Cardiac muscle cell (in vitro differentiated cells and primary cell): ENCODE data around the gene HADHB. TPM values are rescaled to one million over a fixed set of nuclear protein-coding genes. Genes with fewer than 3 reads are reported as not detected.
A peak's percentile ranks its signal among the peaks of the same experiment; 100 is the strongest.
"Not testable (repeated sequence)": the region's sequence is repeated elsewhere in the genome, so short reads cannot be mapped to it uniquely, and the experiment has no call there.

Experiments
- DNase-seq, 2 donors: peaks; one replicate each; pipeline versions ENCODE4 v3.0.0 to v3.0.0-alpha.2; 2010 to 2017; ENCODE audit warnings: low read depth in 1 of 2, low spot score in 1 of 2
- H3K27ac ChIP-seq: fragments of 200-600 bp; sonication (generic); 2 replicates; pipeline ENCODE4 v1.5.1; 2016
- H3K27me3 ChIP-seq: fragments of 200-600 bp; sonication (generic); 2 replicates; pipeline ENCODE4 v1.6.0; 2016; ENCODE audit warnings: control low read depth
- H3K36me3 ChIP-seq: fragments of 200-600 bp; sonication (generic); 2 replicates; pipeline ENCODE4 v1.5.1; 2016; ENCODE audit warnings: control low read depth
- H3K4me1 ChIP-seq: fragments of 200-600 bp; sonication (generic); 2 replicates; pipeline ENCODE4 v1.8.1; 2017; ENCODE audit warnings: low read depth, mild to moderate bottlenecking, mixed run types
- H3K4me3 ChIP-seq: fragments of 200-600 bp; sonication (generic); 2 replicates; pipeline ENCODE4 v1.5.1; 2016; ENCODE audit warnings: mild to moderate bottlenecking
- H3K9me3 ChIP-seq: fragments of 200-600 bp; sonication (generic); 2 replicates; pipeline ENCODE4 v1.5.1; 2017; ENCODE audit warnings: low read depth, mild to moderate bottlenecking, control low read depth
- polyA plus RNA-seq: library from polyadenylated mRNA; unstranded; fragments of >200 nt; fragmentation: Nextera tagmentation; extraction: Ambion mirVana; gene quantifications from 2 replicates; pipeline ENCODE4 v1.2.1, GENCODE V29; 2016
- total RNA-seq: library from RNA; depleted of rRNA; stranded (reverse); fragments of >200 nt; gene quantifications from 2 replicates; pipeline ENCODE4 v1.2.3, GENCODE V29; 2016
- TF ChIP-seq, protein P1 (sequence below): IDR thresholded peaks from 2 replicates; pipeline ENCODE4 v1.5.1; 2012; ENCODE audit warnings: low read depth, mild to moderate bottlenecking, low read length

HADHB gene
- total and polyA plus RNA-seq, 2 experiments from 2014 or later: 108 to 229 TPM

DNA sequence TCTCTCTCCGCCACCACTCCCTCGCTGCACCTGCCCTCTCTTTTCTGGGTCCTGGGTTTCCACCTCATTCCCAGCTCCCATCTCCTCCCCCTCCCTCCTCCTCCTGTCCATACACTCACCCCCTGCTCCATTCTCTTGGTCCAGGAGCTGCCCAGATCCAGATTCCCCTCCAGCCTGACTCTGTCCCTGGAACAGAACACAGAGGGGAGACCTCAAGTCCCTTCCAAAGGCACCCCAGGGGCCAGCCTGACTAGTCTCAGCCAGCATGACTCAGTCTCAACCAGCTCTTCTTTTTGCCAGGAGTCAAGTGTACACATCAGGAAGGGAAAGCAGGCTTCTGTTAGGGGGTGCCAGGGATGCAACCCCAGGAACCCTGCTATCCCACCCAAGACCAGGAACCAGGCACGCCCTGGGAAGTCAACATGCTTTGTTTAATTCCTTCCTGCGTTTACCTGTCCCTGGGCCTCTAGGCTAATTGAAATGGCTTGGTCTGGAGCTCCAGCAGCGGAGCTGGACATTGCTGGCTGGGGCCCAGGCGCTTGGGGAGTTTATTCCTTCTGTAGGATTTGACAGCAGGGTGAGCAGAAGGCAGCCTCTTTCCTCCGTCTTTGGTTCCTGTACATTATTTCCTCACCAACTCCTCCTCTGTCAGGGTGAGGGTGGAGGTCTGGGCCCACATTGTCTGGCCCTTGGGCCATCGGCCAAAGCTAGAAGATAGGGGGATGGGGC, 72.8 kb downstream of the HADHB start:
- Histone ChIP-seq H3K27me3 (peaks cover 6% of the 10 kb centered on the region), H3K36me3 (no peaks in the 10 kb centered on the region), H3K4me3 (no peak overlapping the region), H3K4me1 (no peaks in the 10 kb centered on the region), H3K9me3 (no peaks in the 10 kb centered on the region), H3K27ac (no peak overlapping the region)
- TF ChIP-seq, protein P1, sequence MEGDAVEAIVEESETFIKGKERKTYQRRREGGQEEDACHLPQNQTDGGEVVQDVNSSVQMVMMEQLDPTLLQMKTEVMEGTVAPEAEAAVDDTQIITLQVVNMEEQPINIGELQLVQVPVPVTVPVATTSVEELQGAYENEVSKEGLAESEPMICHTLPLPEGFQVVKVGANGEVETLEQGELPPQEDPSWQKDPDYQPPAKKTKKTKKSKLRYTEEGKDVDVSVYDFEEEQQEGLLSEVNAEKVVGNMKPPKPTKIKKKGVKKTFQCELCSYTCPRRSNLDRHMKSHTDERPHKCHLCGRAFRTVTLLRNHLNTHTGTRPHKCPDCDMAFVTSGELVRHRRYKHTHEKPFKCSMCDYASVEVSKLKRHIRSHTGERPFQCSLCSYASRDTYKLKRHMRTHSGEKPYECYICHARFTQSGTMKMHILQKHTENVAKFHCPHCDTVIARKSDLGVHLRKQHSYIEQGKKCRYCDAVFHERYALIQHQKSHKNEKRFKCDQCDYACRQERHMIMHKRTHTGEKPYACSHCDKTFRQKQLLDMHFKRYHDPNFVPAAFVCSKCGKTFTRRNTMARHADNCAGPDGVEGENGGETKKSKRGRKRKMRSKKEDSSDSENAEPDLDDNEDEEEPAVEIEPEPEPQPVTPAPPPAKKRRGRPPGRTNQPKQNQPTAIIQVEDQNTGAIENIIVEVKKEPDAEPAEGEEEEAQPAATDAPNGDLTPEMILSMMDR: no peak
- no peak for DNase-seq

DNA sequence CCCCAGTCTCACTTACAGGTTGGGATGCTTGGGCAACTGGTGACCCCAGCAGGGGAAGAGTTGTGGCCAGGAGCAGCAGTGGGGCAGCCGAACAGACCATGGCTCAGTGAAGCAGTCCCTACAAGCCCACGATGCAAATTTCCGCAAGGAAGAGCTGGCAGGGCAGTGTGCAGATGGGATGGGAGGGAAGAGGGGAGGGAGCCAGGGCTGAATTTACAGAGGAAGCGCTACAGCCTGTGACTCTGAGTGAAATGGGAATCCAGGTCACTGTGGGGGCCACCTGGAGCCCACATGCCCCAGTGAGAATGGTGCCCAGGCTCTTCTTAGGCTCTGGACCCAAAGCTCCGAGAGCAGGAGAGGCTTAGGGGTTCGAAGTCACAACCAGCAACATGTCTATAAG, 74.2 kb downstream of the HADHB start:
- Histone ChIP-seq H3K27me3 (peaks cover 6% of the 10 kb centered on the region), H3K36me3 (no peaks in the 10 kb centered on the region), H3K27ac (no peak overlapping the region), H3K9me3 (no peaks in the 10 kb centered on the region), H3K4me3 (no peak overlapping the region), H3K4me1 (no peaks in the 10 kb centered on the region)
- TF ChIP-seq, protein P1: no peak
- DNase-seq: no peak

DNA sequence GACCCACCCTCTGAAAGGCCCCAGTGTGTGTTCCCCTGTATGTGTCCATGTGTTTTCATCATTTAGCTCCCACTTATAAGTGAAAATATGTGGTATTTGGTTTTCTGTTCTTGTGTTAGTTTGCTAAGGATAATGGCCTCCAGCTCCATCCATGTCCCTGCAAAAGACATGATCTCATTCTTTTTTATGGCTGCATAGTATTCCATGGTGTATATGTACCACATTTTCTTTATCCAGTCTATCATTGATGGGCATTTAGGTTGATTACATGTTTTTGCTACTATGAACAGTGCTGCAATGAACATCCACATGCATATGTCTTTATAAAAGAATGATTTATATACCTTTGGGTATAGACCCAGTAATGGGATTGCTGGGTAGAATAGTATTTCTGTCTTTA, 79.7 kb downstream of the HADHB start:
- H3K36me3 ChIP-seq, H3K9me3 ChIP-seq, H3K4me1 ChIP-seq, DNase-seq, H3K4me3 ChIP-seq, H3K27me3 ChIP-seq, H3K27ac ChIP-seq: not testable (repeated sequence)

GRCh38 chr2:26324903-26325302, 80.2 kb downstream of the HADHB start:
- TF ChIP-seq, protein P1: no peak
- H3K36me3 ChIP-seq: no peaks in the 10 kb centered on the region
- no peaks in the 10 kb centered on the region for H3K4me1 ChIP-seq
- H3K4me3 ChIP-seq: no peak overlapping the region
- H3K27me3 ChIP-seq: peaks cover 6% of the 10 kb centered on the region
- H3K27ac ChIP-seq: no peak overlapping the region
- no peak for DNase-seq
- no peaks in the 10 kb centered on the region for H3K9me3 ChIP-seq

GRCh38 chr2:26325851-26326250, 81.1 kb downstream of the HADHB start:
- no peak overlapping the region for H3K27ac ChIP-seq
- H3K9me3 ChIP-seq: no peaks in the 10 kb centered on the region
- no peaks in the 10 kb centered on the region for H3K4me1 ChIP-seq
- DNase-seq: peak in 1 of 2 donors; percentile 45
- no peaks in the 10 kb centered on the region for H3K36me3 ChIP-seq
- TF ChIP-seq, protein P1: no peak
- no peak overlapping the region for H3K4me3 ChIP-seq
- H3K27me3 ChIP-seq: peaks cover 6% of the 10 kb centered on the region

GRCh38 chr2:26326514-26326913, 81.8 kb downstream of the HADHB start:
- no peak for DNase-seq
- TF ChIP-seq, protein P1: no peak
- H3K9me3 ChIP-seq: no peaks in the 10 kb centered on the region
- no peak overlapping the region for H3K4me3 ChIP-seq
- no peaks in the 10 kb centered on the region for H3K4me1 ChIP-seq
- no peak overlapping the region for H3K27ac ChIP-seq
- H3K36me3 ChIP-seq: no peaks in the 10 kb centered on the region
- peaks cover under 1% of the 10 kb centered on the region for H3K27me3 ChIP-seq
